GM12892 (cell line): ENCODE results near the gene NEAT1.

Experiments used
- DNase-seq: peaks from one replicate; pipeline ENCODE4 v3.0.0; 2011; ENCODE audit not compliant: insufficient read length
- FAIRE-seq: peaks from 2 replicates; lab custom pipeline; 2011; peaks lifted over from hg19 to GRCh38; lab: Jason Lieb, UNC
- POLR2A ChIP-seq: IDR thresholded peaks from 2 replicates; pipeline ENCODE4 v1.6.1; 2011; ENCODE audit warnings: low read depth, low read length, control low read depth
- POLR2AphosphoS5 ChIP-seq: IDR thresholded peaks from 2 replicates; pipeline ENCODE4 v1.6.1; 2011; ENCODE audit warnings: low read depth, low read length, control low read depth
- TAF1 ChIP-seq: IDR thresholded peaks from 2 replicates; pipeline ENCODE4 v1.6.1; 2011; ENCODE audit warnings: low read depth, mild to moderate bottlenecking, control low read depth, low read length, borderline replicate concordance

NEAT1 gene

GRCh38 chr11:65491163-65491465, 68.5 kb downstream of the NEAT1 start:
- FAIRE-seq = no peak

GRCh38 chr11:65491614-65492386, 69.2 kb downstream of the NEAT1 start:
- no peak for DNase-seq
- no peak for TF ChIP-seq TAF1
- TF ChIP-seq POLR2AphosphoS5 = no peak
- TF ChIP-seq POLR2A = peak; percentile 17
- FAIRE-seq = peak; percentile 64

More at GRCh38 chr11:65491163-65491465, 68.5 kb downstream of the NEAT1 start:
- TF ChIP-seq POLR2A (no peak), TAF1 (no peak), POLR2AphosphoS5 (no peak)
- DNase-seq = no peak

- TF ChIP-seq POLR2A = no peak
- no peak for TF ChIP-seq TAF1
- TF ChIP-seq POLR2AphosphoS5 = no peak
- DNase-seq = no peak
- FAIRE-seq = no peak
Measured at GRCh38 chr11:65492387-65492636, 69.7 kb downstream of the NEAT1 start.

GRCh38 chr11:65492637-65493366, 70.2 kb downstream of the NEAT1 start:
- DNase-seq (no peak), FAIRE-seq (peak; percentile 78)

GRCh38 chr11:65493367-65494176, 71.0 kb downstream of the NEAT1 start:
- DNase-seq (no peak), FAIRE-seq (peak; percentile 72)

More at GRCh38 chr11:65492637-65493366, 70.2 kb downstream of the NEAT1 start:
- TF ChIP-seq TAF1 (no peak; the same call in 1 of the 2 replicates), POLR2A (peak; percentile 72), POLR2AphosphoS5 (peak; percentile 33; the same call in 1 of the 2 replicates)

More at GRCh38 chr11:65493367-65494176, 71.0 kb downstream of the NEAT1 start:
- no peak for TF ChIP-seq TAF1
- TF ChIP-seq POLR2A = peak; percentile 73
- peak; percentile 83 for TF ChIP-seq POLR2AphosphoS5
